ENCODE results near the gene PCED1A.

DNA sequence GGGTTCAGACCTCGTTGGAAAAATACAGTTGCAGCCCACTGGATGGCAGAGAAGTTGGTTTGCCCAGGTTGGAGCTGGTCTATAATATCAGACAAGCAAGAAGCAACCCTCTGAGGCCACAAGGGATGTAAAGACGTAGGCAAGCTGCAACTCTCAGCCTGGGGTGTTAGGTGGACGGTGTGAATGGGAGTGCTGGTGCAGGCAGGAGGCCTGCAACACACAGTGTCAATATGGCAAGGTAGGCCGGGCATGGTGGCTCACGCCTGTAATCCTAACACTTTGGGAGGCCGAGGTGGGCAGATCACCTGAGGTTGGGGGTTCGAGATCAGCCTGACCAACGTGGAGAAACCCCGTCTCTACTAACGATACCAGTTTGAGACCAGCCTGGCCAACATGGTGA lies 10.6 kb upstream of the PCED1A start:
- TF ChIP-seq, protein P1, sequence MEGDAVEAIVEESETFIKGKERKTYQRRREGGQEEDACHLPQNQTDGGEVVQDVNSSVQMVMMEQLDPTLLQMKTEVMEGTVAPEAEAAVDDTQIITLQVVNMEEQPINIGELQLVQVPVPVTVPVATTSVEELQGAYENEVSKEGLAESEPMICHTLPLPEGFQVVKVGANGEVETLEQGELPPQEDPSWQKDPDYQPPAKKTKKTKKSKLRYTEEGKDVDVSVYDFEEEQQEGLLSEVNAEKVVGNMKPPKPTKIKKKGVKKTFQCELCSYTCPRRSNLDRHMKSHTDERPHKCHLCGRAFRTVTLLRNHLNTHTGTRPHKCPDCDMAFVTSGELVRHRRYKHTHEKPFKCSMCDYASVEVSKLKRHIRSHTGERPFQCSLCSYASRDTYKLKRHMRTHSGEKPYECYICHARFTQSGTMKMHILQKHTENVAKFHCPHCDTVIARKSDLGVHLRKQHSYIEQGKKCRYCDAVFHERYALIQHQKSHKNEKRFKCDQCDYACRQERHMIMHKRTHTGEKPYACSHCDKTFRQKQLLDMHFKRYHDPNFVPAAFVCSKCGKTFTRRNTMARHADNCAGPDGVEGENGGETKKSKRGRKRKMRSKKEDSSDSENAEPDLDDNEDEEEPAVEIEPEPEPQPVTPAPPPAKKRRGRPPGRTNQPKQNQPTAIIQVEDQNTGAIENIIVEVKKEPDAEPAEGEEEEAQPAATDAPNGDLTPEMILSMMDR (IDR thresholded peaks at IDR 0.05; ENCODE audit: insufficient read depth, low read length): no peak
- TF ChIP-seq POLR2AphosphoS5 (IDR thresholded peaks at IDR 0.05; ENCODE audit: low read depth) (no peak), GABPA (IDR thresholded peaks at IDR 0.05; ENCODE audit: low read depth) (no peak), SPI1 (IDR thresholded peaks at IDR 0.05; ENCODE audit: borderline replicate concordance, low read depth) (no peak)
- TF ChIP-seq, protein P2, sequence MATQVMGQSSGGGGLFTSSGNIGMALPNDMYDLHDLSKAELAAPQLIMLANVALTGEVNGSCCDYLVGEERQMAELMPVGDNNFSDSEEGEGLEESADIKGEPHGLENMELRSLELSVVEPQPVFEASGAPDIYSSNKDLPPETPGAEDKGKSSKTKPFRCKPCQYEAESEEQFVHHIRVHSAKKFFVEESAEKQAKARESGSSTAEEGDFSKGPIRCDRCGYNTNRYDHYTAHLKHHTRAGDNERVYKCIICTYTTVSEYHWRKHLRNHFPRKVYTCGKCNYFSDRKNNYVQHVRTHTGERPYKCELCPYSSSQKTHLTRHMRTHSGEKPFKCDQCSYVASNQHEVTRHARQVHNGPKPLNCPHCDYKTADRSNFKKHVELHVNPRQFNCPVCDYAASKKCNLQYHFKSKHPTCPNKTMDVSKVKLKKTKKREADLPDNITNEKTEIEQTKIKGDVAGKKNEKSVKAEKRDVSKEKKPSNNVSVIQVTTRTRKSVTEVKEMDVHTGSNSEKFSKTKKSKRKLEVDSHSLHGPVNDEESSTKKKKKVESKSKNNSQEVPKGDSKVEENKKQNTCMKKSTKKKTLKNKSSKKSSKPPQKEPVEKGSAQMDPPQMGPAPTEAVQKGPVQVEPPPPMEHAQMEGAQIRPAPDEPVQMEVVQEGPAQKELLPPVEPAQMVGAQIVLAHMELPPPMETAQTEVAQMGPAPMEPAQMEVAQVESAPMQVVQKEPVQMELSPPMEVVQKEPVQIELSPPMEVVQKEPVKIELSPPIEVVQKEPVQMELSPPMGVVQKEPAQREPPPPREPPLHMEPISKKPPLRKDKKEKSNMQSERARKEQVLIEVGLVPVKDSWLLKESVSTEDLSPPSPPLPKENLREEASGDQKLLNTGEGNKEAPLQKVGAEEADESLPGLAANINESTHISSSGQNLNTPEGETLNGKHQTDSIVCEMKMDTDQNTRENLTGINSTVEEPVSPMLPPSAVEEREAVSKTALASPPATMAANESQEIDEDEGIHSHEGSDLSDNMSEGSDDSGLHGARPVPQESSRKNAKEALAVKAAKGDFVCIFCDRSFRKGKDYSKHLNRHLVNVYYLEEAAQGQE (IDR thresholded peaks at IDR 0.05; ENCODE audit: insufficient replicate concordance, low read depth): no peak
